ENCODE results near the gene DNAH9.

The DNAH9 gene

GRCh38 chr17:11601661-11602060, 3.4 kb downstream of the DNAH9 start:
- no peak for DNase-seq

- no peak for DNase-seq
Observed at GRCh38 chr17:11608396-11608795, 10.1 kb downstream of the DNAH9 start.

DNA sequence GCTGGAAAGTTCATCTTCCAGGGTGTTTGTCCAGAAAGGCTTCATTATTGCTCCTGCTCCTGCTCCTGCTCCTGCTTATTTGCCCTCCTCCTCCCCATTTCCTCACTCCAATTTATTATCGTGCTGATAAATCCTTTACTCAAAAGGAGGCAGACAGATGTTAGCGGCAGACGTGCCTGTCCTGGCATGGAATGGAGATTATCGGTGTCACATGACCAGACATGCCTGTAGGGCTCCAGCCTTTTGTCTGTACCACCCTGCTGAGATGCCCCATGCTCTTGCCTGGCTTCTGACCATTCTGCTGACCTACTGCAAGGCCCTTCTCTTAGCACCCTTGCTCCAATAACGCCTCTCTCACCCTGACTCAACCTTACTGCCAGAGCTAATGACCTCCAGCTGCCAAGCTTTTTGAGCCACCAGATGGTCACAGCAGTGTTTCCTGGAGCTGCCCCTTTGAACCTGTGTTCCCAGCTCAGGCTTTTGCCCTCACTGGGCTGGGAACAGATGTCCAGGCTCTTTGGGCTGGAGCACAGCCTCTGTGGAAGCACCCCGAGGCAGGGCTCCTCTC, 12.8 kb downstream of the DNAH9 start:
- no peak for DNase-seq

DNA sequence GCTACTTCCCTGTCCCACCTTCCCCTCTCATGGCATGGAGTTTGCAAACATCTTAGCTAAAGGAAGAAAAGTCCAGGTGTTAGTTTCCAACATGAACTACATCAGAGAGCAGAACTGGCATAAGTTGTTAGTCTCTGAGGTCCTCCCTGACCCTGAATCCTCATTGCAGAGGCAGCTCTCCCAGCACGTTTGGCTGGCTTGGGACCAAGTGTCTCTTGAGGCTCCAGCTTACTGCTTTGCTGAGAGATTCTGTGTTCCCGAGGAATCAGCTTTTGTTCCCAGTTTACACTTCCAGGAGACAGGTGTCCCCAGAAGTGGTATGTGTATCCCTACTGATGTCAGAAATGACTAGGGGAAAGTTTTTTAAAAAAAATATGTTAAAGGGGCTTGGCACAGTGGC, 14.7 kb downstream of the DNAH9 start:
- DNase-seq, result no peak

GRCh38 chr17:11618861-11619566, 20.7 kb downstream of the DNAH9 start:
- DNase-seq, result no peak

DNA sequence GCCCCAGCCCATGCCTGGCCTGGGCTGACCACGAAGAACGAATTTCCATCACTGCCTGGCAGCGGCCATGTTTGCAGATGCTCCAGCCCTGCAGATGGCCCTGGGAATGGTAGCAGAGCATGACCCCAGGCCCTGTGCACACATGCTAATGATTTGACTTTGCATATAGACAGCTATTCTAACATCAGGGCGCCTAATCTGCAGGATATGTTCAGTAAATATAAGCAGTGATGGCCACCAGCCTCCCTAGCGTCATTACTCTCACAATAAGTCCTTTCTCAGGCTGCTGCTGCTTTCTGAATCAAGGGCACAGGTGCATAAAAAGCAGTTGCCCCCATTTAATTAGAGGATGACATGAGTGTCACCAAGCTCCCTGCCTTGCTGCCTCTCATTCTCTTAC, 24.2 kb downstream of the DNAH9 start:
- no peak for DNase-seq

GRCh38 chr17:11624976-11625375, 26.7 kb downstream of the DNAH9 start:
- no peak for DNase-seq

- no peak for DNase-seq
Observed at GRCh38 chr17:11625878-11626277, 27.6 kb downstream of the DNAH9 start.

GRCh38 chr17:11627301-11627940, 29.2 kb downstream of the DNAH9 start:
- no peak for DNase-seq

DNA sequence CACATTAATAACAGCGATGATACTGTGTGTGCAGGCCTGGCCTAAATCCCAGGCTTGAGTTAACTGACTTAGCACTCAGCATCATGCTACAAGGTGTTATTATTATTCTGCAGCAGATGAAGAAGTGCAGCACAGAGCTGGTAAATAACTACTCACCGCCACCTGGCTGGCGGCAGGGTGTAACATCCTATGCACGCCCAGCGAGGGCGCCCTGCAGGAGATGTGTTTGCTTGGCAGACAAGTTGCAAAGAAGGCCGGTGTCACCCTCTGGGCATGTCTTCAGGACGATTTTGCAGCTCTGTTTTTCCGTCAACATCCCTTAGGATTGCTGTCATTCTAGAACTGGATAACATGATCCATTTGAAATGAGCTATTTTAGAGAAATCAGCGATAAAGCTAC, 30.1 kb downstream of the DNAH9 start:
- no peak for DNase-seq

DNA sequence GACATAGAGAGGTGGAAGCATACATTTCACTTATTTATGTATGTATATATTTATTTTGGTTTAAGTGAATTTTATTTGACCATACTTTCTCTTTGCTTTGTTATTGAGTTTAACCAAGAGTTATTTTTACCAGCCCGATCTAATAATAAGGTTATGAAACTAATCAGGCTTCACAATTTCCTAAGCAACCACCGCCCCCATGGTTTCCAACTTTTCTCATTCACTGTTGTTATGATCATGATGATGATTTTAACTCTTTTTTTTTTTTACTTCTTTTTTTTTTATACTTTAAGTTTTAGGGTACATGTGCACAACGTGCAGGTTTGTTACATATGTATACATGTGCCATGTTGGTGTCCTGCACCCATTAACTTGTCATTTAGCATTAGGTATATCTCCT, 30.6 kb downstream of the DNAH9 start:
- no peak for DNase-seq

DNA sequence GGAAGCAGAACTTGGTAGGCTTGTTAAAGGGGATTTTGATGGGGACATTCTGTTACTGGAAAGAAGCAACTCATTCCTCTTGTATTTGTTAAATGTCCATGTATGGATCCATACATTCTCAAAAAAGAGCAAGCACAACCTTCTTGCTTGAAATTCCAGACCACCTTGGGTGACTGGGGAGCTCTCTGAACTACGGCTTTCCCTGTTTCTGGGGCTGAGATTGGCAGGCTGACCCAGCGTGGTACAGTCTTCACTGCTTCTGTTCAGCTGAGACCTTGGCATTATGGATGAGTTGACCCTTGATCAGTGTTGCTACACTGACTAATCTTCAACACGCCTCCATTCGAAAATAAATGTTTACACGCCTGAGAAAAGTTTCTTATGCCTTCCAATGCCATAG, 38.5 kb downstream of the DNAH9 start:
- no peak for DNase-seq

GRCh38 chr17:11637796-11638195, 39.5 kb downstream of the DNAH9 start:
- DNase-seq, result no peak

- no peak for DNase-seq
Observed at GRCh38 chr17:11638700-11639265, 40.5 kb downstream of the DNAH9 start.

- no peak for DNase-seq
Observed at GRCh38 chr17:11639736-11640462, 41.6 kb downstream of the DNAH9 start.

DNA sequence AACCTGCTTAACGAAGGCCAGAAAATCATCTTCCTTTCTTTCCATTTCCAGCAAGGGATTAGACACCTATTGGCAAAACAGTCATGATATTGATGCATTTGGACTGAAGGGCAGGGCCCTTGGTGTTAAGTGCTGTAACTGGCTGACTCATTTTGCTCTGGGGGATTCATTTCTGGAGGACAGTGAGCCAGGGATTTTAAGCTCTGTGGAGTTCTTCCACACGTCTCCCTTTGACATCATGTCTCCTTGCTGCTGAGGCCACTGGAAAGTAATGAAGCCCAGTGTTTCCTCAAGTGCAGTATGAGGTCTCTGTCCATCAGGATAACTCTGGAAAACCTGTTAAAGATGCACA, 42.2 kb downstream of the DNAH9 start:
- DNase-seq, result no peak

- DNase-seq, result no peak
Observed at GRCh38 chr17:11641521-11642275, 43.4 kb downstream of the DNAH9 start.

DNA sequence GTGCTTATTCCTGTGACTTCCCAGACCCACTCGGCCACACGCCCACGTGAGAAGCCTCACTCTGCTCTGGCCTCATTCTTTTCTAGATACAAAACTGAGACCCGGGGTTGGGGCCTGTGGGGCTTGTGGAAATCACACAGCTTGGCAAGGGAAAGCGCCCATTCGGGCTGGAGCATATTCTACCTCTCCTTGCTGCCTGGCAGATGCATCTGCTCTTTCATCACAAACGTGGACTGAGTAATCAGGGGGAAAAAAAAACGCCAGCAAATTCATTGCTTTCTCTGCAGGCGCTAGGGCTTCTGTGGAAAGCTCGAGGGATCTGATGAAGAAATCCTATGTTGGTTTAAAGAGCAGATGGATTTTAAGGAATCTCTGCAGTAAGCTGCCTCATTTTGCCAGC, 44.4 kb downstream of the DNAH9 start:
- no peak for DNase-seq

- no peak for DNase-seq
Observed at GRCh38 chr17:11643851-11644250, 45.6 kb downstream of the DNAH9 start.

DNA sequence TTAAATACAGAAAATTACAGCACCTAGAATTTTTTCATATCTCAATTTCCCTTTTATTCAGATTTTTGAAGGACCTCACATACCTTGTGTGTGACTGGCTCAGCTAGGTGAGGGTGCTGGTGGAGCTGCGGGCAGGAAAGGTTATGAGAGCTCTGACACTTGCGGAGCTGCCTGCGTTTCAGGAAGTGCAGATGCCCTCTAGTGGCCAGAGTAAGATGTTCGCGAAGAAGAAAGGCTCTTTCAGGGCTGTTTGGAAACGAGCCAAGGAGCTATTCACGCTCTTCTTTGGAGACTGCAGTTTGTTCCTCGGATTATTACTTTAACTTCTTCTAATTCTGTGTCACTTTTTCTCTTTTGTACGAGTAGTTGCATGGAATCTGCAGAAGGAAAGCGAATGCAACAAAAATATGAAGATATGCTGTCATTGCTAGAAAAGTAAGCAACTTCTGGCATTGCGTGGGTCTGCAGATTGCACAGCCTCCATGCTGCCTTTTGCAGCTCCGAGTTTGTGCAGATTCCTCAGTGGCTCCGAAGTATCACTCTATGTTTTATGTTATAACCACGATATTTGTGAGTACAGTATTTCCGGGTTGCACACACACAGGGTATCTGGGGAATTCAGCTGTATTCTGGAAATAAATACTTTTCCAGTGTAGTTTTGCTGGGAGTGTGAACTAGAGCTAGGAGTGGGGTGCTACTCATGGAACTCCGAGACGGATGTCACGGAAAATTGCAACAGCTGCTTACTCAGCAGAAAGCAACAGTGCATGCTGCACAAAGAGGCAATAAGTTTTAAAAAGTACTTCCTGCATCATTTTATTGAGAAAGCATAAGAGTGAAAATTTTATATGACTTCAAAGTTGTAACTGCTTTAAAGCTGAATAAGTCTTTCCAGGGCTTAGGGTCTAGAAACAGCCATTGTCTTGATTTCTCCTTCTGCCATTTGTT, 46.3 kb downstream of the DNAH9 start:
- peak; percentile 73 to 84 for DNase-seq

DNA sequence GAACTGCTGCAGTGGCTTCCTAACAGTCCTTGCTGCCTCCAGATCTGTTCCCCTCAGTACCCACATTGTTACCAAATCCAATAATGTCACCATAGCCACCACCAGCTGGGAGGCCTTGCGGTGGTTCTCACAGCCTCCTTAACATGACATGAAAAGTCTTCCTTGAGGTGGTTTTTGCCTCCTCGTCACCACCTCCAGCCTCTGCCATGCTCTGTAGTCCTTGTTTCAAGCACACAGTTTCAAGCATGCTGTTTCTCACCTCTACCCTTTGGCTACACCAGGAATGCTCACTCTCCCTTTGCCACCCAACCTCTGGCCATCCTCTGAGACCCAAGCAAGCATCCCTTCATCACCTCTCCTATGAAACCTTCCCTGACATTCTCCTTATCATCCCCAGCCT, 47.2 kb downstream of the DNAH9 start:
- no peak for DNase-seq

DNA sequence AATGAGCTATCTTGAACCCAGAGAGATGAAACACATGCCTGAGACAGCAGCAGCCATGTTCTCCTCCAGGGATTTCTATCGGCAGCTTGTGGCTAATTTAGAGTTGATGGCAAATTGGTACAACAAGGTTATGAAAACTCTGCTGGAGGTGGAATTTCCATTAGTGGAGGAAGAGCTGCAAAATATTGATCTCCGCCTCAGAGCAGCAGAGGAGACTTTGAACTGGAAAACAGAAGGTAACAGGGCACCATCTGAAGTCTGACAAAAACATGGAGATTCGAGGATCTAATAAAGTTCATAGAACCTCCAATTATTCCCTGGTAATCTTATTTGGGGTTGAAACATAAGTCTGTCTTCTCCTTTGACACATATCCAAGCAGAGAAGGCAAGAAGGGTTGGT, 52.8 kb downstream of the DNAH9 start:
- DNase-seq, result no peak

All from hippocampal formation (tissue), 2 donors.